ENCODE results near the gene HGF.

The HGF gene

DNA sequence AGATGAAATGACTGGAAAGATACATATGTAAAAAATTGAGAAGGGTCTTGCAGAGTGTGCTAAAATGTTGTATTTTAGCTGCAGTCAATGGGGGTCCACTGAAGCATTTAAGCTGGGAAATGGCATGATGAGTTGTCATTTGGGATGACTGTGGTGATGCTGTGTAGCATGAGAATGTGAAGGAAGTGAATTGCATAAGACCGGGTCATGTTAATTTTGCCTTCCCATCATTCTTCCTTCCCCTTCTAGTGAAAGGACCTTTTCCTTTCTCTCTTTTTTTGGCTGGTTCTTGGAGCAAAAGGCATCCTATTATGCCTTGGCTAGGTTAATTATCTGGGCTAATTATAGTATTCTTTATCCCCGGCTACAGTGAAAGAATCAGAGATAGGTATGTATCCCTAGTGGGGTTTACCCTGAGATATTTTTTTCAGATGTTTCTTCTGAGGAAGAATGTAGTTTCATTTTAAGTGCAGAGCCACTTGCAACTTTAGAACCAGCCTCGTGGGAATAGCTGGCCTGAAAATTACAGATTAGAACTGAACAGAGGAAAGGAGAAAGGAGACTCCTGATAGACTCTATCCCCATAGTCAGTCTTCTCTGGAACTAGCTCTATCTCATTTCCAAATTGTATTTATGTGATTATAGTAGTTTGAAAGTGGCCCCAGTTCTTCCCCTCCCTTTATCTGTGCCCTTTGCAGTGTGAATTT lies 93.6 kb downstream of the HGF start:
- no peak for DNase-seq

DNA sequence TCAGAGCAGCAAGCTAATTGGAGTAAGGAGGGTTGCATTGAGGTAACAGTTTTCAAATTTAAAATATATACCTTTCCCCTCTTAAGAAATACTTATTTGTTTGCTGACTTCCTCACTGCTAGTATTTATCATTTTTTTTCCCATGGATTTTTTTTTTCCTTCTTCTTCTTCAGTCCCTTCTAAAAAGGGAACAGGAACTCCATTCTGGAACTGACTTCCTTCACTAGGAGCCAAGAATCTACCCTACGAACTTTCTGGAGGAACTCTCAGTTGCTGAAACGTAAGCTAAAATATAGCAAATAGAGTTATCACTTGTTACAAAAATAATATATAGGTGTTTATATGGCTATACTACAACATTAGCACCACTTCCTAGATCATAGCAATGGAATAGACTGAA lies 95.4 kb downstream of the HGF start:
- DNase-seq: no peak

- DNase-seq: no peak
Measured at GRCh38 chr7:81672872-81673271, 97.0 kb downstream of the HGF start.

DNA sequence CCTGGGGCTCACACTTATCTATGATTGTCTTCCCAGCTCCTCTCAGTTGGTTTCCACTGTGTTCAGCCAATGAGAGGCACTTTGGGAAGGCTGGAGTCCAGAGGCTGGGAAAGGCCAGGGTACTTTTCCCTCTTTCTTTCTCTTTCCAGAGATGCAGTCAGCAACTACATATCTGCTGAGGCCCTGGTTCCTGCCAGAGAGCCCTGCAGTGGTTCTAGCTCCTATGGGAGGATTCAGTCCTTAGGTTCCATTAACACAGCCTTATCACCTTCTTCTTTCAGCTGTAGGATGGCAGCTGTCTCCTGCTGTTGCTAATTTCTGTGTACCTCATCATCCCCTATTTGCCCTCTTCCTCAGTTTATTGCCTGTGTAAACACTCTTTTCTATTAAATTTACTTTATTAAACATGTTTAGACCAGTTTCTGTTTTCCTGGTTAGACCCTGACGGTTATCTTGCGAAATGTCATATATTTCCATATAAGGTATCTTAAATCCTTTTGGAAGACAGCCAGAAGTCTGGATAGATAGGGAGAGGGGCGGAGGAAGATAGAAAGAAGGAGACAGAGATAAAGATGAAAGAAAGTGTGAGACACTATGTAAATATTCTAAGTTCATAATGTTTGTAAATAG lies 100.3 kb downstream of the HGF start:
- no peak for DNase-seq

DNA sequence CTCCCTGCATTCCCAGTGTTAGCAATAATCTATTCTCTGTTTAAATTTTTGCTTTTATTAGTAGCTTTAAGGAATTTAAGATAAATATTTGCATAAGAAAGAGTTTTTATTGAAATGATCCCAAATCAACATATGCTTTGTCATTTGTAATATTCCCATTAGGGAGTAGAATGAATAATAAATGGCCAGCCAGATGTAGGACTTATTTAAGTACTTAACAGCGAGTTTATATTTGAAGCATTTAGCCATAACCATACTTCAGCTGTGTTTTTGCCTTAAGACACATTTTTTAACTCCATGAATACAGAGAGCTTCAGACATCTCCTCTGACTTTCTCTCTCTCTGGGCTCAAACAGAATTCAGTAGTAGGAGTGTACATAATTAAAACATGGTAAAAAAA lies 103.6 kb downstream of the HGF start:
- no peak for DNase-seq

DNA sequence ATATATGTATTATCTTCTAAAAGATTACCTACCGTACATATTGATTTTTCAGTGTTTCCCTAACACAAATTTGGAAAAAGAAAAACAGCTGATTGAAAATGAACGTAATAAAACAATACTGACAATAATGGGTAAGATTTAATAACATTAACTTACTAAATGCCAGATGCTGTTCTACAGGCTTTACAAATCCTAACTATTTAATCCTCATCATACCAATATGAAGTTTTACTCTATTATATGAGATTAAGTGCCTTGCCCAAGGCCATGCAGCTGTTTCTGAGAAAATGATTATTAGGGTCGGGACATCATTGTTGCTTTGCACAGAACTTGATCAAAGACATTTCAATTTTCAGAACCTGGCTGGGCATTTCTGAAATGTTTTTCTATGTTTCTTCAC lies 104.6 kb downstream of the HGF start:
- DNase-seq: no peak

- DNase-seq: no peak
Measured at GRCh38 chr7:81664304-81664703, 105.5 kb downstream of the HGF start.

GRCh38 chr7:81662531-81662930 lies 107.3 kb downstream of the HGF start:
- no peak for DNase-seq

GRCh38 chr7:81659697-81660395 lies 110.0 kb downstream of the HGF start:
- no peak for DNase-seq

- no peak for DNase-seq
Measured at GRCh38 chr7:81657551-81657950, 112.3 kb downstream of the HGF start.

GRCh38 chr7:81655271-81655670 lies 114.6 kb downstream of the HGF start:
- DNase-seq: no peak

GRCh38 chr7:81652225-81652624 lies 117.6 kb downstream of the HGF start:
- no peak for DNase-seq
